Measurements from ENCODE around the gene ARAP1. TPM values are rescaled to one million over a fixed set of nuclear protein-coding genes. Genes with fewer than 3 reads are reported as not detected.

ARAP1 gene
- total RNA-seq, 6 experiments from 2014 or later: 32.9 to 76.7 (median 41.2) TPM

DNA sequence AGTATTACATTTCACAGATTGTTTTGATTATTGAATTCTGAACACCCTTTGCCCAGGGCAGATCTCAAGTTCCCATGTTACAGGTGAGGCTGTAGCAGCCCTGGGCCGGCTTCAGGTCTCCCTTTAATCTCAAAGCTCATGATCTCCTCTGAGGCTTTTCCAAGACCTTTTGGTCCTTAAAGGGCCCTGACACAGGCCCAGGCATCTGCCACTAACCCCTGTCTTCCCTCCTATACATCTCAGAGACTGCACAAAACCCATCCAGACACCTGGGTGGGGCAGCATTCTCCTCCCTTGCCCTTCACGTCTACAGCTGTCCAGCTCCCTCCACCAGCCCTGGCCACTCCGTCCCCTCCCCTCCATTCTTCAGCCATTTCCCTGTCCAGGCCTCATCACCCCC is 115.8 kb downstream of the ARAP1 start:
- Histone ChIP-seq H3K27ac (peak overlapping the region in 2 of 3 donors; percentile 16 to 31), H3K4me3 (no peak overlapping the region), H3K27me3 (no peaks in the 10 kb centered on the region), H3K4me1 (no peaks in the 10 kb centered on the region), H3K9me3 (no peaks in the 10 kb centered on the region), H3K36me3 (no peaks in the 10 kb centered on the region)
- 62% methylated on average over 2 of the region's 3 CpGs for WGBS (ENCODE audit: insufficient coverage, low coverage, low lambda C conversion rate, missing lambda C conversion rate)
- TF ChIP-seq, protein P1, sequence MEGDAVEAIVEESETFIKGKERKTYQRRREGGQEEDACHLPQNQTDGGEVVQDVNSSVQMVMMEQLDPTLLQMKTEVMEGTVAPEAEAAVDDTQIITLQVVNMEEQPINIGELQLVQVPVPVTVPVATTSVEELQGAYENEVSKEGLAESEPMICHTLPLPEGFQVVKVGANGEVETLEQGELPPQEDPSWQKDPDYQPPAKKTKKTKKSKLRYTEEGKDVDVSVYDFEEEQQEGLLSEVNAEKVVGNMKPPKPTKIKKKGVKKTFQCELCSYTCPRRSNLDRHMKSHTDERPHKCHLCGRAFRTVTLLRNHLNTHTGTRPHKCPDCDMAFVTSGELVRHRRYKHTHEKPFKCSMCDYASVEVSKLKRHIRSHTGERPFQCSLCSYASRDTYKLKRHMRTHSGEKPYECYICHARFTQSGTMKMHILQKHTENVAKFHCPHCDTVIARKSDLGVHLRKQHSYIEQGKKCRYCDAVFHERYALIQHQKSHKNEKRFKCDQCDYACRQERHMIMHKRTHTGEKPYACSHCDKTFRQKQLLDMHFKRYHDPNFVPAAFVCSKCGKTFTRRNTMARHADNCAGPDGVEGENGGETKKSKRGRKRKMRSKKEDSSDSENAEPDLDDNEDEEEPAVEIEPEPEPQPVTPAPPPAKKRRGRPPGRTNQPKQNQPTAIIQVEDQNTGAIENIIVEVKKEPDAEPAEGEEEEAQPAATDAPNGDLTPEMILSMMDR (IDR thresholded peaks at IDR 0.05): no peak
- no peak for TF ChIP-seq POLR2A (IDR thresholded peaks at IDR 0.05)
- ATAC-seq (no peak), DNase-seq (no peak)
- intact Hi-C loops (cut with DNase I): no loop called here

DNA sequence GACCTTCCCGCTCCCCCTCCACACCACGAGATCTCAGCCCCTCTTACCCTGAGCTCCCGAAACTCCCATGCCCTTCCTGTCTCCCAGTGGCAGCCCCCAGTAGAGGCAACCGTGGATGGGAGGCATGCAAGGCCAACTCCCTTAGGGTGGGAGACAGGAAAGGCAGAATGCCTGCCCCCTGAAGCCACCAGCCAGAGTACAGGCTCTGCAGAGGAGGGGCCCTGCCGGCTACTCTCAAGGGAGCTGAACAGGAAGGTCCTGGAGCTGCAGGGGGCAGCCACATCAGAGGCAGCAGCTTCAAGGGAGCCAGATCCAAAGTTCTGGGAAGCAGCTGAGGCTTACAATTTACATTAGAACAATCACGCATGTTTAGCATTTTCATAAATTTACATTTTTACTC is 116.3 kb downstream of the ARAP1 start:
- TF ChIP-seq, protein P1 (IDR thresholded peaks at IDR 0.05): no peak
- TF ChIP-seq POLR2A (IDR thresholded peaks at IDR 0.05): no peak
- Histone ChIP-seq H3K4me1 (no peaks in the 10 kb centered on the region), H3K4me3 (no peak overlapping the region), H3K36me3 (no peaks in the 10 kb centered on the region), H3K9me3 (no peaks in the 10 kb centered on the region), H3K27ac (peak overlapping the region in 1 of 3 donors; percentile 16), H3K27me3 (no peaks in the 10 kb centered on the region)
- ATAC-seq: no peak
- no peak for DNase-seq
- WGBS (ENCODE audit: insufficient coverage, low coverage, low lambda C conversion rate, missing lambda C conversion rate): 40% methylated on average over 4 of the region's 6 CpGs
- intact Hi-C loops (cut with DNase I): no loop called here

DNA sequence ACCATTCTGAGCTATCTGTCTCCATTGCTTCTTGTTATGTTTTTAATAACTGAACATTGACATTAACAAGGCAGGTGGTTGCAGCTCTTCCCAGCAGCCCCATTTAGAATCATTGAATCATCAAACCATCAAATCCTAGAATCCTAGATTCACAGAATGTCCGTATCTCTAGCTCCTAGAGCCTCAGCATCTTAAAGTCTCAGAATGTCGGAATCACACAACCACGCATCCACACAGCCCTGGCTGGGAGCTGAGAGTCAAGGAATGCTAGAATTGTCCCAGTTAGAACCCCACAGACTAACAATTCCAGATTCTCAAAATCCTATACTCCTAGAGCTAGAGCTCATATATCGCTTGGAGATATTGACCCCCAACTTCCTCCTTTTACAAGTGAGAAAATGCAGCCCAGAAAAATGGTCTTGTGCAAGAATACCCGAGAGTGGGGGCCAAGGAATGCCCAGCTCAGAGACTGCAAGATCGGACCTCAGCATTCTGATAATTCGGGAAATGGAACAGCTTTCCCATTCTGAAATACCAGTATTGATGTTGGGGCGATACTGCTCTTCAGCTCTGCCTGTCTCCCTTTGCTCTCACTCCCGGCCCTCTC is 116.8 kb downstream of the ARAP1 start:
- no peaks in the 10 kb centered on the region for H3K36me3 ChIP-seq
- DNase-seq (no peak), ATAC-seq (no peak)
- H3K27ac ChIP-seq: peak overlapping the region in 1 of 3 donors; percentile 16
- WGBS (ENCODE audit: insufficient coverage, low coverage, low lambda C conversion rate, missing lambda C conversion rate): 71% methylated on average over 4 of the region's 9 CpGs
- no peaks in the 10 kb centered on the region for H3K27me3 ChIP-seq
- intact Hi-C loops (cut with DNase I): no loop called here
- no peaks in the 10 kb centered on the region for H3K9me3 ChIP-seq
- H3K4me3 ChIP-seq: no peak overlapping the region
- TF ChIP-seq, protein P1 (IDR thresholded peaks at IDR 0.05): no peak
- TF ChIP-seq POLR2A (IDR thresholded peaks at IDR 0.05): no peak
- no peaks in the 10 kb centered on the region for H3K4me1 ChIP-seq

Small RNAs within 50 kb of the gene (microRNA-seq; reads per million reads assigned to microRNA genes)
- 0 reads per million in 2 donors for gene MIR4692

Small RNAs within 50 kb of the gene (small RNA-seq; reads per million reads assigned to genes)
- gene MIR4692: 0 reads per million in 2 experiments
- 0 reads per million in 2 experiments for gene RF00019

Other genes starting within 250 kb of the ARAP1 start
- gene PDE2A, start 78.0 kb downstream of the ARAP1 start, total RNA-seq: 10 to 100 TPM; 11.2 to 46.3 (median 22.8) TPM
- 100 to 1,000 TPM; 282 to 525 (median 330) TPM for gene STARD10, start 41.6 kb upstream of the ARAP1 start, total RNA-seq
- 10 to 100 TPM in 5 of 6 experiments, 1 to 10 TPM in 1; 8.6 to 23.8 (median 15.4) TPM for gene ATG16L2, start 62.0 kb upstream of the ARAP1 start, total RNA-seq